HG03521 (cell line): ENCODE data around the gene ZNF415.

Experiments
- ATAC-seq: cut with Tn5 transposase; IDR thresholded peaks from one replicate; pipeline ENCODE4 v1.9.1; 2021; ENCODE audit warnings: mild to moderate bottlenecking, moderate library complexity; ENCODE audit not compliant: unreplicated experiment

ZNF415 gene

DNA sequence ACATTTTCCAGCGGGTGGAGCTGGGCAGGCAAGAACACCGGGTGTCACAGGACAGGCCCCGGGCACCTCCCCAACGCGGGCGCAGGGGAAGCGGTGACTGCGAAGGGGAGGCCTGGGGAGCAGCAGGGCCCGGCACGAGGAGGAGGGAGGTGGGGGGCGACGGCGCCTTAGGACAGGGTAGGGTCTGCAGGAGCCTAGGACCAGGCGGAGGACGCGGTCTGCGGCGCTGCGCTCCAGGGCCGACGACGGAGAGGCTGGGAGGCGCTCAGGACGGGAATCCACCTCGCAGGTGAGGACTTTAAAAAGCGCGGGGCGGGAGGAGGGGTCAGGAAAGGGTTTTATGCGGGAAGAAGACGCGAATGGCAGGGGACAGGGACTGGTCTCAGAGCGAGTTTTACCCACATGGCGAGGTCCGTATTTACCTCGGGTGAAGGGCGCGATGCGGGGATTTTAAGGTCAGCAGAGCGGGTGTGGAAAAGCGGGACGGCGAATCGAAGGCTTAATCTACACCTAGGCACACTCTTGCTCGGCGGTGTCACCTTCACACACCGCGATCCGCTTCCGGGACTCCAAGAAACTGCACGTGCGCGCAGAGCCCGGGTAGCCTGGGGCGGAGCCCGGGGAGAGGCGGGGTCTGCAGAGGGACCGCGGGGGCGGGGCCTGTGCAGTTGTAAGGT is 74.7 kb downstream of the ZNF415 start:
- ATAC-seq: no peak
